ENCODE data around the gene BMP5.

Gene BMP5

DNA sequence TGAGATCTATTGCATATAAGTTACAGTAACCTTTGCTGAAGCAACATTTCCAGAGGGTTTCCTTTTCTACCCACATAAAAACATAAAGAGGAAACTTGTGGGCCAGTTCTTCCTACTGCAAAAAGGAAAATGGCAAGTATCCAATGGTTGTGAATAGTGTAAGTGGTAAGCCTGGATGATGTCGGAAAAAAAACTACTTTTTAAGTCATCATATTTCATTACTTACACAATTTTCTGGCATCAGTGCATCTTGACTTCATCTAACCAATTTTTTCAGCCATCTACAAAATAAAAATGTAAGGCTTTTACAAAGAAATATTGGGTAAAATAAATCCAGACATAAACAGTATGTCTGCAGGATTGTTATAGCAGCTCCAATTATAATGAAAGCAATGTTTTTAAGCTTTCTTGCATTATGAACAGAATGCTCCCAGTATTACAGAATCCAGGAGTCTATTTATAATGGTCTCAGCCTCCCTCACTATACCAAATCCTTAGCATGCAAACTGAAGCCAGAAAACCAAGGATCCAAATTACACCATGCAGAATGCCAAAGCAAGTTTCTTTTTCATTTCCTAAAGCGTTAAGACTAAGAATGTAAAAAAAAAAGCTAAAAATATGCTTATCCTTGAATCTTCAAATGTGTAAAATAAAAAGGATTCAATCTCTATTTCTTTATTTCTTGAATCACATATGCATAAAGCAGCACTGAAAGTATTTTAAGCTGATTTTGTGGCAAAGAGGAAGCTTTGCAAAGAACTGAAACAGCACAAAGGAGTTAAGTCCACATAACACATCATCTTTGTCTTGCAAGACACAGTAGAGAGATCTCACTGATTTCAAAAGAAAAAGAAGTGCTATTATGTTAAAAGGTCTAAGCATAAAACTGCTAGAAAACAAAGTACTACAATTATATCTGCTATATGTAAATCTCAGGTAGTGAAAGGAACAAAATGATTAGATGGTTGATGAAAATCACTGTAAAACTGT lies 169.6 kb downstream of the BMP5 start:
- DNase-seq = no peak

DNA sequence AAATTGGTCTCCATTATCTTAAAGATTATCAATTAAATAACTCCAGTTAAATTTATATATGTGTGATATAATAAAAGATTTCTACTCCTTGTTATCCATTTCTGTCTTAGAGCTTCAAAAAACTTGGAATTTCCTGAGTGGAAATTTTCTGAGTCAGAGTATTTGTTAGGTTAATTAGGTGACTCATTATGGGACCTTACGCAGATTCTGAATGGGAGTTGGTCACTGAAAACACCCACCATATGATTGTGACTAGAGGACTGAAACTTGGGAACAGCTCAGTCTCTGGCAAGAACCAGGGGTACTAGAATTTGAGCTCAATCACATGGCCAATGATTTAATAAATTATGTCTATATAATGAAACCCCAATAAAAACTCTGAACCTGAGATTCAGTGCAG lies 171.0 kb downstream of the BMP5 start:
- no peak for DNase-seq
